GM12875 (cell line): Measurements from ENCODE around the gene DSCAM.

Source experiments
- H3K4me3 ChIP-seq: one replicate; pipeline ENCODE4 v1.5.1; 2011; ENCODE audit warnings: low read depth, low read length, control low read depth
- CTCF ChIP-seq: IDR thresholded peaks from 2 replicates; pipeline ENCODE4 v1.5.1; 2011; ENCODE audit warnings: low read depth, mild to moderate bottlenecking, control low read depth, inconsistent platforms, low read length, moderate library complexity, borderline replicate concordance; ENCODE audit not compliant: insufficient read depth

The DSCAM gene

GRCh38 chr21:40546647-40547046 lies 300.3 kb downstream of the DSCAM start:
- no peak overlapping the region for H3K4me3 ChIP-seq
- no peak for TF ChIP-seq CTCF

- TF ChIP-seq CTCF: no peak
These were observed 306.7 kb downstream of the DSCAM start for GRCh38 chr21:40540216-40540615.

DNA sequence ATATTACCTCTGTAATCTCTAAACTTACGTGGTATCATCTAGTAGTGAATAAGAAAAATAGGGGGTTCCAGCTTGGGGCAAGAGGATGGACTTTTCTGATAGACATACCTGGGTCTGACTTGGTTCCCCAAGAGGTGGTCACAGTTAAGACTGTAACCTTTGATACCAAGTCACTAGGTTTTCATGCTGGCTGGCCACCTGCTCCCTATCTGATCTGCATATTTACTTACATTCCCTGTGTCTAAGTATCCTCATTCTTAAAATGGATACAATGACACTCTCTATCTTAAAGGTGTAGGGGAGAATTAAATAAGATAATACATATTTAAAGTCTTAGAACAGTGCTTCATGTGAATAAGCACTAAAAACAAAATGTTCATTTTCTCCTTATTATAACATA lies 312.1 kb downstream of the DSCAM start:
- H3K4me3 ChIP-seq: no peak overlapping the region
- no peak for TF ChIP-seq CTCF

More at GRCh38 chr21:40540216-40540615, 306.7 kb downstream of the DSCAM start:
- H3K4me3 ChIP-seq: no peak overlapping the region

DNA sequence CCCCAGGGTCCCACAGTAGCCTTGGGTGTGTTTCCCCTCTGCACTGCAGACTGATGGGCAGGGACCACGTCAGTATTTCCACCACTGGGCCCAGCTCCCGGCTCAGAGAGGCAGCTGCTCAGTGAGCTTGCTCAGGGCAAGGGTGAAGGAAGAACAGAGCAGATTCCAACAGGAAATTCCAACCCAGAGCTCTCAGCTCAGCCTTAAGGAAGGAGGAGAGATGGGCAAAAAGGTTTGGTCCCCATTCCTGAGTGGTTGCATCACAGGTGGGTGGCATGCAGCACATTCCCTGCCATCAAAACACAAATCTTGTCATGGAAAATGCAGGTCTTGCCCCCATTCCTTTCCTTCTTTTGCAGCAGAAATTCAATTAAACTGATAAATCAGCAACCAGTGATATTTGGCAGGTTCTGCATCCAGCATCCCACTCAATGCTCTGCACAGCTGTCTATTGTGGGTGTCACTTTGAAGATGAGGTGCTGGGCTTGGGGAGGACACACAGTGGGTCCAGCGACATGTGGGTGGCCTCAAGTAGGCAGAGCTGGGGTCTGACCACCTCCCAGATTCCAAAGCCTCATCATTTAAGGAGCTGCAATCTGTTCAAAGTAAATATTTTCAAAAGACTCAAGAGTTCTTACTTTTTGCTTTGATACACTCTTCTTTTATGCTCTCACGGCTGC lies 315.4 kb downstream of the DSCAM start:
- no peak for TF ChIP-seq CTCF
- H3K4me3 ChIP-seq: no peak overlapping the region

- no peak overlapping the region for H3K4me3 ChIP-seq
- TF ChIP-seq CTCF: no peak
These were observed 315.9 kb downstream of the DSCAM start for GRCh38 chr21:40531016-40531415.

DNA sequence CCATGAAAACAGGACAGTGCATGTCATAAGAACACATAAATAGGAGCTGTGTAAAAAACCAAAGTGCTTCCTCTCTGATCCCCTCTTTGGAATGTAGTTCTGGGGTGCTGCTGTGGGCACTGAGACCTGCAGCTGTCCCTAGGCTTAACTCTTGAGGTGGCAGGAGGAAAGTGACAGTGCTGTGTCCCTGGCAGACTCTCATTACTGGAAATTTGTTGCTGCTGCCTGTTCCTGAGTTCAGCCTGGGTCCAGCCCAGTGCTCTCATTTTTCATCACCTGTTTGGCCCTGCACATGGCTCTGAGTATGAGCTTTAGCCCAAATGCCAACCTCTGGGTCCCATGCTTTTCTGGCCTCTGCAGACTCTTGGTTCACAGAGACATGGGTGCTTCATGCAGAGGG lies 329.3 kb downstream of the DSCAM start:
- no peak overlapping the region for H3K4me3 ChIP-seq
- no peak for TF ChIP-seq CTCF

DNA sequence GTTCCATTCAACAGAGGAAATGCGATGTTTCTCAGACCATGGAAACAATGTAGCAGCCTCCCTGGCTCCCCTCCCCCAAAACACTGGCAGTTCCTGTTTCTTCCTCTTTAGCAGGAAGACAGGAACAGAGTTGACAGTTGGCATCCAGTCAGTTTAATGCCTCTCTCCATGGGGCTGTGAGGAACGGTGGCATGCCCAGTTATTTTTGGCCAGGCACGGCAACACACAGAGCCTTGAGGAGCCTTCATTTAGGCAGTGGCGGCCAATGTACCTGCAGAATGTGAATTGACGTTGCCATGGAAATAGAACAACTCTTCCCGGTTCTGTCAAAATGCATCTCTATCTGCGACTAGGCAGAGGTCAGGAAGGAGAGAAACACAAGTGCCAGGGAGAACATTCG lies 330.6 kb downstream of the DSCAM start:
- H3K4me3 ChIP-seq: no peak overlapping the region
- TF ChIP-seq CTCF: no peak
